CD4-positive, alpha-beta T cell treated with Interleukin-15 for 1 hour (primary cell): ENCODE data around the gene H3-3A.

ENCODE experiments used
- DNase-seq: peaks from one replicate; pipeline ENCODE4 v3.0.0-alpha.2; 2020

H3-3A gene

DNA sequence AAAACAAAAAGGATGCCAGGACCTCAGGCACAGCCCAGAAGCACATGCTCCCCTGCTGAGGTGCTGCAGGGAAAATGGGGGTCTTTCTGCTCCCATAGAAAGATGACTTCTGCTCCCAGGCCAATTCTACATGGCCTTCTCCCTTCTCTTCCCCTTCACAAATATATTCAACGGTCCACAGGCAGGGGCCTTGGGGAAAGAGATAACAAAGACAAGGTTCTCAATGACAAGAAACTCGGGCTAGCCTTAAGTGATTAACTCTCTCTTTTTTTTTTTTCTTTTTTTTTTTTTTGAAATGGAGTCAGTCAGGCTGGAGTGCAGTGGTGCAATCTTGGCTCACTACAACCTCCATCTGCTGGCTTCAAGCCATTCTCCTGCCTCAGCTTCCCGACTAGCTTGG lies 54.2 kb downstream of the H3-3A start:
- no peak for DNase-seq

DNA sequence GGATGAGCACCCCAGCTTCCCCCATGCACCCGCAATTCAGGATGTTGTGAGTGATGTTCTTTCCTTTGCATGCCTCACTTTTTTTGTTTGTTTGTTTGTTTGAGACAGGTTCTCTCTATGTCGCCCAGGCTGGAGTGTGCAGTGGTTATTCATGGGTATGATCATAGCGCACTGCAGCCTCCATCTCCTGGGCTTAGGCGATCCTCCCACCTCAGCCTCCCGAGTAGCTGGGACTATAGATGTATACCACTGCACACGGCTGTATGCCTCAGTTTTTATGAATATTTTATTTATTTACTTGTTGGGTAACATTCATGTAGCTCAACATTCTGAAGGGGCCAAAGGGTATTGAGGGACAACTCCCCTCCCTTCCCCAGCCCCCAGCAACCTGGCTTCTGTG lies 54.8 kb downstream of the H3-3A start:
- no peak for DNase-seq

DNA sequence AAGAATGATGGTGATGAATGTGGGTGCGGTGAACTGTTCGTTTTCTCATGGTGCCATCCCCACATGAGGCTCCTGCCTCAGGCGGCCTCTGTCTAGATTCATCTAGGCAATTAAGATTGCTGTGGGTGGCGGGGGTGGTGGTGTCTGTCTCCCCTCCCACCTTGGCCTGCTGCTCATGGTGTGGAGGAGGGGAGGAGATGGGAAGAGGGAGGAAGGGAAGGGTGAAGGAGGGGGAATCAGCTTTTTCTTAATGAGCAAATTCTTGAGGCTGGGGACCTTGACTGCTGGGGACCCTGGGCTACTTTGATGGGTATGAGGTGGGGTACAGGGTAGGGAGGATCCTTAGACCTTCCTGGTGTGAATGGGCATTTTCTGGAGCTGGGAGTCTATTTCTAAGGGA lies 55.8 kb downstream of the H3-3A start:
- no peak for DNase-seq

DNA sequence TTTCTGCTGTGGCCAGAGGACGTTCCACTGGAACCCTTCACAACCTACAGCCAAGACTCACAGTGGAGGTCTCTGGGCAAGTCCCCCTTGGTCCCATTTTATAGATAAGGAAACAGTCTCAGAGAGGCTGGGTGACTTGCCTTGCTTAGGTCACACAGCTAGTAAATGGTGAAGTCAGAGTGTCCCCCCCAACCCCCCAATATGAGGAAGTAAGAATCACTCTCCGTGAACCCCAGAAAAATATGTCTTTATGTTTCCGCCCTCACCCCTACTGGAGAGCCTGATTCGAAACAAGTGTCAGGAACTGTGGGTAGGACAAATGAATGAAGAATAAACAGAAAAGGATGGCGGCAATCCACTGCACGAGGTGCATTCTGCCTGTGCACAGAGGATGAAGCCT lies 56.7 kb downstream of the H3-3A start:
- DNase-seq, result no peak

DNA sequence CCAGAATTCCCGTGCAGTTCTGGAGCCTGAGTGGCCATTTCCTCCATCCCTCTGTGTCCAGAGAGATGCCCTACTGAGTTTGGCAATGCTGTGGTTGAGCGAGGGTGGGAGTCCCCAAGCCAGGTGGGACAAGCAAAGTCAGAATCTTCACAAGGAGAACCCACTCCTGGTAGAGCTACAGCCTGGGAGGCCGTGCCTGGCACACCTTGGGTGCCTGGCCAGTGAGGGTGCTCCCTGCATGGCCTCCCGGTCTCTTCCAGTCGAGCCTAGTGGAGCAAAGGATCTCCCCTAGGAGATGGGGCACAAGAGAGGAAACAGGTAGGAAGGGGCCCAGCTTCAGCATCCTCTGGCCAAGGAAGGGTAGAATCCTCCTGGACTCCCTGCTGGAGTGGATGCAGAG lies 57.9 kb downstream of the H3-3A start:
- DNase-seq, result no peak

DNA sequence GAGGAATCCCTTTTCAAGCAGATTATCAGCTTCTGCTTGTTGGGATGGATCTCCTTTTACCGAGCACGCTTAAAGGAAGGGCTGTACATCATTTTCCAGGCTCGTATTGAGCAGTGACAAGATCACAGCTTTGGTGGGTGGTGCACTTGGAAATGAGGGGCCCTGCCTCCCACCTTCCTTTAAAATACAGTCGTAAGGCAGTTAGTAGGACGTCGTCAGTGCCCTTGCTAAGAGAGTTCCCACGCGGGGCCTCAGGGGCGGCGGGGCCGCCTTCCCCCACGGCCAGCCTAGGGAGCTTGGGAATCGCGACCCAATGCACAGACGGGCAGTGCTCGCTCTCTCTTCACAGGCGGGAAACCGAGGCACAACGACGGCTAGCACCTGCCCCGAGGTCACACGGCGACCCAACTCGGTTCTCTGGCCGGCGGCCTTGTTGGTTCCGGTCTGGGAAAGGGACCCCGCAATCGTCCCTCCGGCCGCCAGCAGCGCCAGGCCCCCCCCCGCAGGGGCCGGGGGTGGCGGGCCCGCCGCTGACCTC lies 58.6 kb downstream of the H3-3A start:
- DNase-seq, result no peak
